Measurements from ENCODE around the gene PVR.
A peak's percentile ranks its signal among the peaks of the same experiment; 100 is the strongest.
"Not testable (repeated sequence)": the region's sequence is repeated elsewhere in the genome, so short reads cannot be mapped to it uniquely, and the experiment has no call there.

Gene PVR

DNA sequence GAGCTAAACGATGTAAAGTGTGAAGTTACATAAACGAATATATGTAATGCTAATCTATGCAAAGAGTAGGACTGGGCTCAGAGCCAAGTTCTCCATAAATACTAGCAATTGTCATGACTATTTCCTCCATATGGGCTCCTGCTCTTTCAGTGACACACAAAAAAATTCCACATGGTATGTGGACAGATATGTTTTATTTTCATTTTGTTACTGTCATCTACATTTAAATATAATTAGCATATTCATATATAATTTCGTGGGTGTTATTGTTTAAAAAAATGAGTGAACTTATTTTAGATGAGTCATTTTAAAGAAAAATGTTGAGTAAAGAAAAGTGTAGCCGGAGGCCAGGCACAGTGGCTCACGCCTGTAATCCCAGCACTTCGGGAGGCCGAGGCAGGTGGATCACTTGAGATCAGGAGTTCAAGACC, 35.3 kb upstream of the PVR start:
- no CpG with 5 or more reads among the region's 7 CpGs for WGBS (ENCODE audit: extremely low coverage, insufficient coverage, insufficient read length)
- Histone ChIP-seq H3K27ac (ENCODE audit: low read depth, low read length) (no peak overlapping the region), H3K4me3 (ENCODE audit: low read depth, low read length) (no peak overlapping the region), H4K91ac (ENCODE audit: low read depth, low read length) (no peak overlapping the region), H2BK5ac (ENCODE audit: low read depth, low read length, poor library complexity) (no peak overlapping the region), H3K18ac (ENCODE audit: low read length) (no peak overlapping the region), H4K8ac (ENCODE audit: low read depth, low read length) (no peak overlapping the region), H3K36me3 (ENCODE audit: control insufficient read depth in 1 of 2, insufficient read depth in 2 of 2, low read length in 2 of 2) (no peaks in the 10 kb centered on the region), H3K4ac (ENCODE audit: low read depth, low read length) (no peak overlapping the region), H3K9me3 (ENCODE audit: insufficient read depth, low read depth, low read length) (no peaks in the 10 kb centered on the region), H2AFZ (ENCODE audit: insufficient read depth, low read length, poor library complexity) (no peak overlapping the region), H3K79me1 (ENCODE audit: low read length) (no peaks in the 10 kb centered on the region), H3K9ac (ENCODE audit: low read length) (no peak overlapping the region), H3K14ac (ENCODE audit: low read length) (no peak overlapping the region), H3K79me2 (ENCODE audit: control insufficient read depth, insufficient read depth, low read length, poor library complexity) (no peaks in the 10 kb centered on the region), H3K4me2 (ENCODE audit: low read length) (no peak overlapping the region), H2BK120ac (ENCODE audit: insufficient read depth, low read length, poor library complexity) (no peak overlapping the region), H2BK12ac (ENCODE audit: low read length) (no peak overlapping the region), H3K4me1 (ENCODE audit: control insufficient read depth in 1 of 2, insufficient read depth in 2 of 2, low read length in 2 of 2) (peaks cover 3 to 9% of the 10 kb centered on the region in 2 experiments), H3K23ac (ENCODE audit: low read length) (no peak overlapping the region), H3K27me3 (ENCODE audit: insufficient read depth, low read length) (no peaks in the 10 kb centered on the region), H2AK5ac (ENCODE audit: low read length) (no peak overlapping the region), H4K12ac (ENCODE audit: low read depth, low read length) (no peak overlapping the region)
- DNase-seq: peak; percentile 46 to 77

DNA sequence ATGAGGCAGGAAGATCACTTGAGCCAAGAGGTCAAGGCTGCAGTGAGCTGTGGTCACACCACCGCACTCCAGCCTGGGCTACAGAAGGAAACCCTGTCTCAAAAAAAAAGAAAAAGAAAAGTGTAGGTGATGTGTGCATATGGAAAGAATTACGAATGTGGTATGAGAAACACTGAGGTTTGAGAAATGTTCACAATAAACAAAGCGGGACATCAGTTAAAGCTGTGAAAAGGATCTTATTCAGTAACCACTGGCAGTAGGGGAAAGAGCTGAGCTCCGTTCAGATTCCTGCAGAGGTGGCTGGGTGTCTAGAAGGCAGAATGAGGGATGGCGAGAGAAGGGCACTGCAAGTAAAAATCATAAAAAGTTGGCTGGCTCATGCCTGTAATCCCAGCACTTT, 34.5 kb upstream of the PVR start:
- Histone ChIP-seq H3K27ac (ENCODE audit: low read depth, low read length) (no peak overlapping the region), H3K9ac (ENCODE audit: low read length) (no peak overlapping the region), H3K36me3 (ENCODE audit: control insufficient read depth in 1 of 2, insufficient read depth in 2 of 2, low read length in 2 of 2) (no peaks in the 10 kb centered on the region), H2BK120ac (ENCODE audit: insufficient read depth, low read length, poor library complexity) (no peak overlapping the region), H3K4me2 (ENCODE audit: low read length) (no peak overlapping the region), H3K23ac (ENCODE audit: low read length) (no peak overlapping the region), H2AK5ac (ENCODE audit: low read length) (no peak overlapping the region), H2BK12ac (ENCODE audit: low read length) (no peak overlapping the region), H3K27me3 (ENCODE audit: insufficient read depth, low read length) (no peaks in the 10 kb centered on the region), H3K4ac (ENCODE audit: low read depth, low read length) (no peak overlapping the region), H2AFZ (ENCODE audit: insufficient read depth, low read length, poor library complexity) (no peak overlapping the region), H3K79me1 (ENCODE audit: low read length) (no peaks in the 10 kb centered on the region), H3K18ac (ENCODE audit: low read length) (no peak overlapping the region), H4K91ac (ENCODE audit: low read depth, low read length) (no peak overlapping the region), H4K12ac (ENCODE audit: low read depth, low read length) (no peak overlapping the region), H3K4me1 (ENCODE audit: control insufficient read depth in 1 of 2, insufficient read depth in 2 of 2, low read length in 2 of 2) (peaks cover 2 to 3% of the 10 kb centered on the region in 2 experiments), H3K4me3 (ENCODE audit: low read depth, low read length) (no peak overlapping the region), H3K79me2 (ENCODE audit: control insufficient read depth, insufficient read depth, low read length, poor library complexity) (no peaks in the 10 kb centered on the region), H2BK5ac (ENCODE audit: low read depth, low read length, poor library complexity) (no peak overlapping the region), H3K9me3 (ENCODE audit: insufficient read depth, low read depth, low read length) (no peaks in the 10 kb centered on the region), H4K8ac (ENCODE audit: low read depth, low read length) (no peak overlapping the region), H3K14ac (ENCODE audit: low read length) (no peak overlapping the region)
- WGBS (ENCODE audit: extremely low coverage, insufficient coverage, insufficient read length): 100% methylated on average over 1 of the region's 5 CpGs
- DNase-seq: peak in 1 of 2 donors; percentile 56

DNA sequence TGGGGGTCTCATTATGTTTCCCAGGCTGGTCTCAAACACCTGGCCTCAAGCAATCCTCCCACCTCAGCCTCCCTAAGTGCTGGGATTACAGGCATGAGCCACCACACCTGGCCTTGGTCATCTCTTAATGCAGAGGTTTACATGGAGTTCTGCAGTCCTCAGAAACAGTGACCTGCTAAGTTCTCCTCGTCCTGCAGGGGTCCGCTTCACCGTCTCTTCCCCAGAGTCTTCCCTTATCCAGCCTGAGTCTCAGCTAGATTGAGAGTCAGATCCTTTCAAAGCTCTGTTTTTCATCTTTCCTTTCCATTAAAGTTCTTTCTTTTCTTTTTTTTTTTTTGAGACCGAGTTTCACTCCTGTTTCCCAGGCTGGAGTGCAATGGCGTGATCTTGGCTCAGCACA, 33.2 kb upstream of the PVR start:
- not testable (repeated sequence) for H3K9ac ChIP-seq (ENCODE audit: low read length); H3K14ac ChIP-seq (ENCODE audit: low read length); H2BK5ac ChIP-seq (ENCODE audit: low read depth, low read length, poor library complexity); H4K12ac ChIP-seq (ENCODE audit: low read depth, low read length); H3K9me3 ChIP-seq (ENCODE audit: insufficient read depth, low read depth, low read length); H3K36me3 ChIP-seq (ENCODE audit: control insufficient read depth in 1 of 2, insufficient read depth in 2 of 2, low read length in 2 of 2); H2BK120ac ChIP-seq (ENCODE audit: insufficient read depth, low read length, poor library complexity); H4K8ac ChIP-seq (ENCODE audit: low read depth, low read length); H3K4me2 ChIP-seq (ENCODE audit: low read length); H3K18ac ChIP-seq (ENCODE audit: low read length); H3K4me3 ChIP-seq (ENCODE audit: low read depth, low read length); H3K4ac ChIP-seq (ENCODE audit: low read depth, low read length); H3K4me1 ChIP-seq (ENCODE audit: control insufficient read depth in 1 of 2, insufficient read depth in 2 of 2, low read length in 2 of 2); H3K27ac ChIP-seq (ENCODE audit: low read depth, low read length); H2BK12ac ChIP-seq (ENCODE audit: low read length); H3K27me3 ChIP-seq (ENCODE audit: insufficient read depth, low read length); H3K79me1 ChIP-seq (ENCODE audit: low read length); H4K91ac ChIP-seq (ENCODE audit: low read depth, low read length); H3K23ac ChIP-seq (ENCODE audit: low read length); H2AK5ac ChIP-seq (ENCODE audit: low read length); H2AFZ ChIP-seq (ENCODE audit: insufficient read depth, low read length, poor library complexity); H3K79me2 ChIP-seq (ENCODE audit: control insufficient read depth, insufficient read depth, low read length, poor library complexity)
- no CpG with 5 or more reads among the region's 5 CpGs for WGBS (ENCODE audit: extremely low coverage, insufficient coverage, insufficient read length)
- peak in 1 of 2 donors; percentile 73 for DNase-seq

DNA sequence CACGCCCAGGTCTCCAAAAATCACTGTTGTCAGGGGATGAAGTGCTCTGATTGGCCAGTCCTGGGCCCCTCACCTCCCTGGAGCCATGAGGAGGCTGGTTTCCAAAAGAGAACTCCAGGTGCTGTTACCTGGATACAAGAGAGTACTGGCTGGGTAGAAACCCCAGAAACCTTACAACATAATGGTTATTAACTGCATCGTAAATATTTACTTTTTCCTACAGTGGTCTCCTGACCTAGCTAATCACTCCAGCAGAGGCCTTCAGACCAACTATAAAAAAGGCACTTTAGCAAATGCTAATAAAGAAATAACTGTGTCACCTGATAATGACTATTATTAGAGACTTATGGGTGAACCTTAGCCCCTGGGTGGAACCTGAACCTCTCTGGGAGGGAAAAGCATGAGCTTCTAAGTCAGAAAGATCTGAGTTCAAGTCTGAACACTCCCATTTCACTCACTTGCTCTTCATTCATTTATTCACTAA, 31.9 kb upstream of the PVR start:
- no peak for DNase-seq
- H3K4me3 ChIP-seq (ENCODE audit: low read depth, low read length): no peak overlapping the region
- H3K4ac ChIP-seq (ENCODE audit: low read depth, low read length): no peak overlapping the region
- H2AFZ ChIP-seq (ENCODE audit: insufficient read depth, low read length, poor library complexity): no peak overlapping the region
- H3K23ac ChIP-seq (ENCODE audit: low read length): no peak overlapping the region
- no peaks in the 10 kb centered on the region for H3K79me1 ChIP-seq (ENCODE audit: low read length)
- no peaks in the 10 kb centered on the region for H3K27me3 ChIP-seq (ENCODE audit: insufficient read depth, low read length)
- no peak overlapping the region for H2AK5ac ChIP-seq (ENCODE audit: low read length)
- no peak overlapping the region for H3K4me2 ChIP-seq (ENCODE audit: low read length)
- H3K79me2 ChIP-seq (ENCODE audit: control insufficient read depth, insufficient read depth, low read length, poor library complexity): no peaks in the 10 kb centered on the region
- H4K8ac ChIP-seq (ENCODE audit: low read depth, low read length): no peak overlapping the region
- H3K14ac ChIP-seq (ENCODE audit: low read length): no peak overlapping the region
- no peak overlapping the region for H3K27ac ChIP-seq (ENCODE audit: low read depth, low read length)
- H4K12ac ChIP-seq (ENCODE audit: low read depth, low read length): no peak overlapping the region
- no peak overlapping the region for H2BK5ac ChIP-seq (ENCODE audit: low read depth, low read length, poor library complexity)
- no peak overlapping the region for H2BK120ac ChIP-seq (ENCODE audit: insufficient read depth, low read length, poor library complexity)
- no peak overlapping the region for H4K91ac ChIP-seq (ENCODE audit: low read depth, low read length)
- H3K4me1 ChIP-seq (ENCODE audit: control insufficient read depth in 1 of 2, insufficient read depth in 2 of 2, low read length in 2 of 2): peaks cover 2 to 3% of the 10 kb centered on the region in 2 experiments
- WGBS (ENCODE audit: extremely low coverage, insufficient coverage, insufficient read length): no CpG with 5 or more reads among the region's 2 CpGs
- H3K9ac ChIP-seq (ENCODE audit: low read length): no peak overlapping the region
- no peaks in the 10 kb centered on the region for H3K9me3 ChIP-seq (ENCODE audit: insufficient read depth, low read depth, low read length)
- no peaks in the 10 kb centered on the region for H3K36me3 ChIP-seq (ENCODE audit: control insufficient read depth in 1 of 2, insufficient read depth in 2 of 2, low read length in 2 of 2)
- no peak overlapping the region for H3K18ac ChIP-seq (ENCODE audit: low read length)
- no peak overlapping the region for H2BK12ac ChIP-seq (ENCODE audit: low read length)

All from trophoblast cell (in vitro differentiated cells and primary cell).